Ascending aorta (tissue), 2 donors: ENCODE results near the gene CD48. TPM values are rescaled to one million over a fixed set of nuclear protein-coding genes. Genes with fewer than 3 reads are reported as not detected.
"Not testable (repeated sequence)": the region's sequence is repeated elsewhere in the genome, so short reads cannot be mapped to it uniquely, and the experiment has no call there.

Experiments
- DNase-seq, 2 donors: peaks; one replicate each; pipeline ENCODE4 v3.0.0-alpha.2; 2019; ENCODE audit warnings: low spot score in 2 of 2
- H3K27ac ChIP-seq, 2 donors: fragments of 200-600 bp; sonication (generic); one replicate each; pipeline ENCODE4 v1.5.1; 2016 to 2017; ENCODE audit warnings: mild to moderate bottlenecking in 1 of 2
- H3K27me3 ChIP-seq: fragments of 200-600 bp; sonication (generic); one replicate; pipeline ENCODE4 v1.5.1; 2017
- H3K36me3 ChIP-seq, 2 donors: fragments of 200-600 bp; sonication (generic); one replicate each; pipeline ENCODE4 v1.5.1; 2016
- H3K4me1 ChIP-seq, 2 donors: fragments of 200-600 bp; sonication (generic); one replicate each; pipeline ENCODE4 v1.5.1; 2016 to 2017; ENCODE audit warnings: mild to moderate bottlenecking in 1 of 2
- H3K4me3 ChIP-seq, 2 donors: fragments of 200-600 bp; sonication (generic); one replicate each; pipeline ENCODE4 v1.5.1; 2016 to 2017; ENCODE audit warnings: mild to moderate bottlenecking in 1 of 2
- H3K9me3 ChIP-seq, 2 donors: fragments of 200-600 bp; sonication (generic); one replicate each; pipeline ENCODE4 v1.5.1; 2016
- intact Hi-C: fragments of 100-400 bp; cut with DNase I; formaldehyde crosslinking; loops from one replicate; pipeline ENCODE4 v1.15.1; 2023
- total RNA-seq: library from RNA; depleted of rRNA; stranded (reverse); fragments of >200 nt; gene quantifications from one replicate; pipeline ENCODE4 v1.1.0, GENCODE V29; 2016
- TF ChIP-seq, protein P1 (sequence below), 3 experiments: fragments of 200-600 bp in 2 of 3; fragments of 450-650 bp in 1 of 3; sonication (generic) in 2 of 3; IDR thresholded peaks; one replicate each; pipeline ENCODE4 v1.5.1; 2016 to 2019; ENCODE audit warnings: antibody characterized with exemption in 3 of 3, mild to moderate bottlenecking in 1 of 3, moderate library complexity in 1 of 3

CD48 gene
- total RNA-seq, 1 donor from 2014 or later = not detected

DNA sequence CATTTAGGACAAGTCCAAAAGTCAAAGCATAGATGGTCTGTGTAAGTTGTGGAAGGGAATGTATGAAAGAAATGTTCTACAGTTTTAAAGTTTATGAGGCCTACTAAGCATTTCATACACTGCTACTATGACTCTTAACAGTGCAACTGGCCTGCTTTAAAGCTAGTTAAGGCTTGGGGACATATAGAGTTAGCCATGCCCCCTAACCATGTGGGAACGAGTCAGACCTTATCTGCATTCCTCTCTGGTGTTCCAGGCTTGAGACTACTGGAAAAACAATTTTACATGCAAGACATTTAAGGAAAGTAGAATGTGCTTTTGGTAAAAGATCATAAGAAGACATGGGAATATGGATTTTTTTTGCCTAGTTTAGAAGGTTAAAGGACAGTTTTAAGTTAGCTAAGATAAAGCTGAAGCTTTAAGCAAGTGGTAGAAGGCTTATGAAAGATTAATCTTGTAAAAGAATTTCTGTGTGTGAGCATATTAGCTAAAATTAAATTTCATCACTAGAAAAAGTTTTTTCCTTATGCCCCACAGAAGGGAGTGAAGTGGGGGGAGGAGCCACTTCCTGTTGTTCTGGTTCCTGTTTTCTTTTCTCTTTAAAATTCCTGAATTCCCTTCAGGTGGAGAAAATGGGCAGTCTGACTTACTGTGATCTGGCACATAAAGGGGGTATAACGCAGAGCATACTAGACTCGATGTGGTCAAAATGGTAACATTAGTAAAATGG is 8.9 kb upstream of the CD48 start:
- no peak for DNase-seq
- Histone ChIP-seq H3K9me3 (no peaks in the 10 kb centered on the region), H3K36me3 (no peaks in the 10 kb centered on the region), H3K27me3 (no peaks in the 10 kb centered on the region), H3K4me3 (no peak overlapping the region), H3K4me1 (no peaks in the 10 kb centered on the region), H3K27ac (no peak overlapping the region)
- intact Hi-C loops = loop anchor here (10.0 kb wide), 1 partner anchor 374 kb away; the partner anchor contains the start of gene KLHDC9
- TF ChIP-seq, protein P1, sequence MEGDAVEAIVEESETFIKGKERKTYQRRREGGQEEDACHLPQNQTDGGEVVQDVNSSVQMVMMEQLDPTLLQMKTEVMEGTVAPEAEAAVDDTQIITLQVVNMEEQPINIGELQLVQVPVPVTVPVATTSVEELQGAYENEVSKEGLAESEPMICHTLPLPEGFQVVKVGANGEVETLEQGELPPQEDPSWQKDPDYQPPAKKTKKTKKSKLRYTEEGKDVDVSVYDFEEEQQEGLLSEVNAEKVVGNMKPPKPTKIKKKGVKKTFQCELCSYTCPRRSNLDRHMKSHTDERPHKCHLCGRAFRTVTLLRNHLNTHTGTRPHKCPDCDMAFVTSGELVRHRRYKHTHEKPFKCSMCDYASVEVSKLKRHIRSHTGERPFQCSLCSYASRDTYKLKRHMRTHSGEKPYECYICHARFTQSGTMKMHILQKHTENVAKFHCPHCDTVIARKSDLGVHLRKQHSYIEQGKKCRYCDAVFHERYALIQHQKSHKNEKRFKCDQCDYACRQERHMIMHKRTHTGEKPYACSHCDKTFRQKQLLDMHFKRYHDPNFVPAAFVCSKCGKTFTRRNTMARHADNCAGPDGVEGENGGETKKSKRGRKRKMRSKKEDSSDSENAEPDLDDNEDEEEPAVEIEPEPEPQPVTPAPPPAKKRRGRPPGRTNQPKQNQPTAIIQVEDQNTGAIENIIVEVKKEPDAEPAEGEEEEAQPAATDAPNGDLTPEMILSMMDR (IDR thresholded peaks at IDR 0.05) = no peak

DNA sequence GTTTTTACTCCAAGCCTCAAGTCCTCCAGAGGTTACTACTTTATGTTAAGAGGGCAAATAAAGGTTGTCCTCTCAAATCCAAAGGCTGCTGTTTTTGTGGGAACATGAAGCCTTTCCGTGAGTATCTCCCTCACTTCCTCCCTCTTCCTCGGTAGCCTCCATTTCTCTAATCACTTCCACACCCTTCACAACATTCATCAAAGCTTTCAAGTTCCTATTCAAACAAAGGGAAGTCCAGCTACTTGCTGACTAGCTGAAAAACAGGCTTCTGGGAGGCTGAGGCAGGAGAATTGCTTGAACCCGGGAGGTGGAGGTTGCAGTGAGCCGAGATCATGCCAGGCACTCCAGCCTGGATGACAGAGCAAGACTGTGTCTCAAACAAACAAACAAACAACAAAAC is 6.6 kb upstream of the CD48 start:
- Histone ChIP-seq H3K27me3 (no peaks in the 10 kb centered on the region), H3K36me3 (no peaks in the 10 kb centered on the region), H3K9me3 (no peaks in the 10 kb centered on the region), H3K4me1 (no peaks in the 10 kb centered on the region), H3K4me3 (no peak overlapping the region), H3K27ac (no peak overlapping the region)
- TF ChIP-seq, protein P1 (IDR thresholded peaks at IDR 0.05) = no peak
- no peak for DNase-seq
- intact Hi-C loops = no loop called here

DNA sequence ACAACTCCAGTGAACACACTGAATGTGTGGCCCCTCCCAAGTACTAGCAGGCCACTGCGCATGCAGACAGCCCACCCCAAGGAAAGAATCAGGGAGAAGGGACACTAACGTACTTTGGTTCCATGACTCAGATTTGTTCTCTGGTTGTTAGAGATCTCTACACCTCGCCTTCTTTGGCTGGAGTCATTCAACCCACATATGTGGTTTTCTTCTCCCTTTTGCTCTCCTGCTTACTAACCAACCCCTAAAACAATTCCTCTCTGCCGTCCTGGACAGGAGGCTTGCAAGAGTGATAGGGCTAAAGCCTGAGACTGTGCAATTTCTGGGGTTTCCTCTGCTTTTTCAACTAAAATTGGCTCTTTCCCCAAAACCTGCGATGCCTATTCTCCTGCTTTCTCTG is 5.7 kb upstream of the CD48 start:
- intact Hi-C loops = no loop called here

GRCh38 chr1:160716013-160716412 is 4.4 kb upstream of the CD48 start:
- no peaks in the 10 kb centered on the region for H3K4me1 ChIP-seq
- no peaks in the 10 kb centered on the region for H3K9me3 ChIP-seq
- no peaks in the 10 kb centered on the region for H3K36me3 ChIP-seq
- intact Hi-C loops = no loop called here
- H3K27ac ChIP-seq = no peak overlapping the region
- no peaks in the 10 kb centered on the region for H3K27me3 ChIP-seq
- no peak for DNase-seq
- H3K4me3 ChIP-seq = no peak overlapping the region
- TF ChIP-seq, protein P1 (IDR thresholded peaks at IDR 0.05) = no peak

More for the DNA sequence above, 5.7 kb upstream of the CD48 start:
- H3K27me3 ChIP-seq = no peaks in the 10 kb centered on the region
- H3K4me1 ChIP-seq = no peaks in the 10 kb centered on the region
- no peak overlapping the region for H3K4me3 ChIP-seq
- no peaks in the 10 kb centered on the region for H3K36me3 ChIP-seq
- no peaks in the 10 kb centered on the region for H3K9me3 ChIP-seq
- TF ChIP-seq, protein P1 (IDR thresholded peaks at IDR 0.05) = no peak
- H3K27ac ChIP-seq = no peak overlapping the region
- no peak for DNase-seq

- H3K9me3 ChIP-seq, H3K27ac ChIP-seq, intact Hi-C loops, H3K4me3 ChIP-seq, H3K4me1 ChIP-seq, H3K27me3 ChIP-seq, DNase-seq, H3K36me3 ChIP-seq: not testable (repeated sequence)
These were observed 2.5 kb upstream of the CD48 start for GRCh38 chr1:160714034-160714648.

- no peaks in the 10 kb centered on the region for H3K27me3 ChIP-seq
- intact Hi-C loops = no loop called here
- H3K27ac ChIP-seq = no peak overlapping the region
- no peak for DNase-seq
- no peaks in the 10 kb centered on the region for H3K36me3 ChIP-seq
- H3K4me1 ChIP-seq = no peaks in the 10 kb centered on the region
- TF ChIP-seq, protein P1 (IDR thresholded peaks at IDR 0.05) = no peak
- H3K9me3 ChIP-seq = no peaks in the 10 kb centered on the region
- no peak overlapping the region for H3K4me3 ChIP-seq
These were observed 1.5 kb upstream of the CD48 start for GRCh38 chr1:160713161-160713560.

- H3K4me3 ChIP-seq, H3K9me3 ChIP-seq, H3K27ac ChIP-seq, intact Hi-C loops, H3K27me3 ChIP-seq, H3K36me3 ChIP-seq, DNase-seq, H3K4me1 ChIP-seq: not testable (repeated sequence)
These were observed 981 bp upstream of the CD48 start for GRCh38 chr1:160712525-160713080.
